GM23338 (cell line): ENCODE data around the gene VEGFC. TPM values are rescaled to one million over a fixed set of nuclear protein-coding genes. Genes with fewer than 3 reads are reported as not detected.

Experiments used
- ATAC-seq: fragments of 200-7000 bp; cut with Tn5 transposase; 3 replicates; pipeline ENCODE4 v1.9.1; 2020
- DNase-seq: peaks from one replicate; pipeline ENCODE4 v3.0.0-alpha.2; 2015; ENCODE audit warnings: low spot score
- H2AFZ ChIP-seq: fragments of 200-600 bp; sonication (generic); 2 replicates; pipeline ENCODE4 v1.8.0; 2016; ENCODE audit warnings: antibody characterized with exemption, mild to moderate bottlenecking, moderate library complexity
- H3F3A ChIP-seq: fragments of 200-600 bp; sonication (generic); replicated peaks from 2 replicates; pipeline ENCODE4 v1.8.0; 2017; ENCODE audit warnings: antibody characterized with exemption, mixed run types, low read depth
- H3K27ac ChIP-seq: fragments of 200-600 bp; sonication (generic); 2 replicates; pipeline ENCODE4 v1.6.1; 2016; ENCODE audit warnings: low read depth
- H3K27me3 ChIP-seq: fragments of 200-600 bp; sonication (generic); 2 replicates; pipeline ENCODE4 v1.8.0; 2016; ENCODE audit warnings: mild to moderate bottlenecking, mixed run types, moderate library complexity; ENCODE audit not compliant: insufficient read depth
- H3K36me3 ChIP-seq: fragments of 200-600 bp; sonication (generic); 2 replicates; pipeline ENCODE4 v1.8.0; 2016; ENCODE audit warnings: mild to moderate bottlenecking; ENCODE audit not compliant: insufficient read depth
- H3K4me1 ChIP-seq: fragments of 200-600 bp; sonication (generic); 2 replicates; pipeline ENCODE4 v1.8.0; 2016; ENCODE audit warnings: mild to moderate bottlenecking, moderate library complexity; ENCODE audit not compliant: insufficient read depth
- H3K4me2 ChIP-seq: fragments of 200-600 bp; sonication (generic); 2 replicates; pipeline ENCODE4 v1.7.1; 2017; ENCODE audit warnings: mixed run types
- H3K4me3 ChIP-seq: fragments of 200-600 bp; sonication (generic); 2 replicates; pipeline ENCODE4 v1.6.1; 2016; ENCODE audit warnings: mixed run types
- H3K79me2 ChIP-seq: fragments of 200-600 bp; sonication (generic); replicated peaks from 2 replicates; pipeline ENCODE4 v1.8.0; 2017; ENCODE audit warnings: mild to moderate bottlenecking; ENCODE audit not compliant: insufficient read depth
- H3K9me2 ChIP-seq: fragments of 200-600 bp; sonication (generic); 2 replicates; pipeline ENCODE4 v1.8.0; 2017; ENCODE audit not compliant: insufficient read depth
- H4K20me1 ChIP-seq: fragments of 200-600 bp; sonication (generic); replicated peaks from 2 replicates; pipeline ENCODE4 v1.8.0; 2017; ENCODE audit warnings: mild to moderate bottlenecking; ENCODE audit not compliant: insufficient read depth
- H3K27ac Mint-ChIP-seq: 2 replicates; pipeline ENCODE4 v1.8.0; 2020; ENCODE audit warnings: inconsistent platforms, mild to moderate bottlenecking, moderate library complexity, mixed read lengths
- H3K27me3 Mint-ChIP-seq: 3 replicates; pipeline ENCODE4 v1.8.0; 2022; ENCODE audit warnings: low read depth, mild to moderate bottlenecking, moderate library complexity, mixed read lengths, inconsistent platforms; ENCODE audit not compliant: insufficient read depth, poor library complexity
- H3K36me3 Mint-ChIP-seq: 3 replicates; pipeline ENCODE4 v1.8.0; 2021; ENCODE audit warnings: low read depth, mild to moderate bottlenecking, inconsistent platforms, moderate library complexity, mixed read lengths
- H3K4me1 Mint-ChIP-seq: 3 replicates; pipeline ENCODE4 v1.8.0; 2020; ENCODE audit warnings: mild to moderate bottlenecking, inconsistent platforms, mixed read lengths
- H3K4me3 Mint-ChIP-seq: 3 replicates; pipeline ENCODE4 v1.8.0; 2021; ENCODE audit warnings: moderate library complexity, mild to moderate bottlenecking, inconsistent platforms, mixed read lengths
- H3K9me3 Mint-ChIP-seq: 3 replicates; pipeline ENCODE4 v1.8.0; 2020; ENCODE audit warnings: moderate library complexity, mild to moderate bottlenecking, inconsistent platforms, mixed read lengths
- CREB1 ChIP-seq: fragments of 250-450 bp; sonication (Bioruptor Pico); IDR thresholded peaks from 2 replicates; pipeline ENCODE4 v1.5.0; 2020; ENCODE audit warnings: low read depth, mild to moderate bottlenecking, moderate library complexity
- CTCF ChIP-seq, 2 experiments: fragments of 200-600 bp in 1 of 2; sonication (generic) in 1 of 2; conservative IDR thresholded peaks; 2 replicates each; pipeline versions ENCODE4 v1.5.1 to v1.6.1; 2016 to 2017; ENCODE audit warnings: antibody characterized with exemption in 2 of 2, low read depth in 2 of 2, mild to moderate bottlenecking in 2 of 2, moderate library complexity in 1 of 2
- ETS1 ChIP-seq: IDR thresholded peaks from 2 replicates; pipeline ENCODE4 v1.6.1; 2016; ENCODE audit warnings: antibody characterized with exemption
- STAT1 ChIP-seq: IDR thresholded peaks from one replicate; pipeline ENCODE4 v1.6.1; 2016; ENCODE audit warnings: antibody characterized with exemption; ENCODE audit not compliant: unreplicated experiment
- ZNF331 ChIP-seq: fragments of 250-450 bp; sonication (Bioruptor Pico); IDR thresholded peaks from 2 replicates; pipeline ENCODE4 v1.5.0; 2020; ENCODE audit warnings: low read depth, mild to moderate bottlenecking, moderate library complexity
- ZNF462 ChIP-seq: fragments of 250-450 bp; sonication (Bioruptor Pico); IDR thresholded peaks from 2 replicates; pipeline ENCODE4 v1.5.0; 2020; ENCODE audit warnings: mild to moderate bottlenecking, moderate library complexity
- polyA plus RNA-seq: library from polyadenylated mRNA; unstranded; fragments of >200 nt; fragmentation: Nextera tagmentation; extraction: Ambion mirVana; gene quantifications from 2 replicates; pipeline ENCODE4 v1.2.1, GENCODE V29; 2016
- total RNA-seq: library from RNA; depleted of rRNA; stranded (reverse); fragments of >200 nt; shearing (Covaris generic); gene quantifications from 2 replicates; pipeline ENCODE4 v1.2.3, GENCODE V29; 2014

VEGFC gene
- total and polyA plus RNA-seq, 2 experiments from 2014 or later, result 0.87 to 1.1 TPM

- H3K4me2 ChIP-seq, result no peak overlapping the region
- H3K4me3 ChIP-seq, result no peak overlapping the region
- H3K36me3 ChIP-seq, result no peaks in the 10 kb centered on the region
- TF ChIP-seq ETS1, result no peak
- no peak for TF ChIP-seq CREB1
- TF ChIP-seq ZNF331 (CRISPR knock-in tag), result no peak
- TF ChIP-seq ZNF462 (CRISPR knock-in tag), result no peak
- TF ChIP-seq CTCF (conservative IDR thresholded peaks at IDR 0.05; ENCODE audit: low read depth in 2 of 2), result no peak
- no peak for TF ChIP-seq STAT1
- no peaks in the 10 kb centered on the region for H3F3A ChIP-seq
- DNase-seq (no peak), ATAC-seq (no peak)
- H3K36me3 Mint-ChIP-seq, result no peaks in the 10 kb centered on the region
- no peaks in the 10 kb centered on the region; the same call in 1 of the 2 replicates for H3K79me2 ChIP-seq
- no peak overlapping the region for H3K27ac Mint-ChIP-seq
- H3K4me1 ChIP-seq, result no peaks in the 10 kb centered on the region
- H2AFZ ChIP-seq, result no peak overlapping the region
- no peak overlapping the region for H3K27ac ChIP-seq
- H4K20me1 ChIP-seq, result no peaks in the 10 kb centered on the region
- H3K4me1 Mint-ChIP-seq, result no peaks in the 10 kb centered on the region
- H3K9me3 Mint-ChIP-seq, result no peaks in the 10 kb centered on the region
- no peak overlapping the region for H3K4me3 Mint-ChIP-seq
- no peaks in the 10 kb centered on the region for H3K9me2 ChIP-seq
- H3K27me3 ChIP-seq, result no peaks in the 10 kb centered on the region
- no peaks in the 10 kb centered on the region for H3K27me3 Mint-ChIP-seq
These were observed 34.0 kb downstream of the VEGFC start for GRCh38 chr4:176758731-176759130.
